MCF 10A (cell line): Measurements from ENCODE around the gene SCLT1. TPM values are rescaled to one million over a fixed set of nuclear protein-coding genes. Genes with fewer than 3 reads are reported as not detected.
"Not testable (repeated sequence)": the region's sequence is repeated elsewhere in the genome, so short reads cannot be mapped to it uniquely, and the experiment has no call there.

Experiments
- BruUV-seq: library from RNA; stranded (reverse); fragments of 400-500 nt; replicated peaks from 2 replicates; lab custom pipeline; 2021; lab: Mats Ljungman, UMichigan
- CTCF ChIA-PET: fragments of 300-600 bp; sonication (Branson Sonifier 250); formaldehyde crosslinking; extraction: SDS; loops from one replicate; lab custom pipeline; 2021; ENCODE audit warnings: antibody characterized with exemption, inconsistent platforms; lab: Yijun Ruan, JAX
- POLR2A ChIA-PET: fragments of 300-600, 350-650 bp; sonication (Branson Sonifier 250); formaldehyde crosslinking; extraction: SDS; loops from one replicate; lab custom pipeline; 2020; ENCODE audit warnings: antibody characterized with exemption, inconsistent platforms; lab: Yijun Ruan, JAX
- DNase-seq: peaks from one replicate; pipeline ENCODE4 v3.0.0-alpha.2; 2018; ENCODE audit not compliant: unreplicated experiment
- H3K27ac Mint-ChIP-seq: one replicate; pipeline ENCODE4 v1.8.0; 2022; ENCODE audit warnings: mild to moderate bottlenecking, low read depth, mixed read lengths; ENCODE audit not compliant: unreplicated experiment
- H3K27me3 Mint-ChIP-seq: one replicate; pipeline ENCODE4 v1.8.0; 2022; ENCODE audit warnings: mixed read lengths; ENCODE audit not compliant: insufficient read depth, unreplicated experiment
- H3K36me3 Mint-ChIP-seq: one replicate; pipeline ENCODE4 v1.8.0; 2022; ENCODE audit warnings: mild to moderate bottlenecking, moderate library complexity, mixed read lengths; ENCODE audit not compliant: insufficient read depth, unreplicated experiment
- H3K4me1 Mint-ChIP-seq: one replicate; pipeline ENCODE4 v1.8.0; 2022; ENCODE audit warnings: mixed read lengths; ENCODE audit not compliant: insufficient read depth, unreplicated experiment
- H3K4me3 Mint-ChIP-seq: one replicate; pipeline ENCODE4 v1.8.0; 2022; ENCODE audit warnings: mild to moderate bottlenecking, moderate library complexity, mixed read lengths; ENCODE audit not compliant: unreplicated experiment
- H3K9me3 Mint-ChIP-seq: one replicate; pipeline ENCODE4 v1.8.0; 2022; ENCODE audit warnings: mixed read lengths; ENCODE audit not compliant: unreplicated experiment
- intact Hi-C: fragments of 100-400 bp; cut with micrococcal nuclease; formaldehyde crosslinking; loops from 2 replicates; pipeline ENCODE4 v1.14.1; 2022
- total RNA-seq: library from RNA; stranded (reverse); gene quantifications from 2 replicates; pipeline ENCODE4 v1.2.3, GENCODE V29; 2022
- TF ChIP-seq, protein P1 (sequence below): fragments of 200-600 bp; IDR thresholded peaks from one replicate; pipeline ENCODE4 v1.8.0; 2022; ENCODE audit warnings: antibody characterized with exemption, mild to moderate bottlenecking; ENCODE audit not compliant: unreplicated experiment

SCLT1 gene
- total RNA-seq, 1 experiment from 2014 or later, result 20.7 TPM

GRCh38 chr4:129136433-129136832 is 43.1 kb upstream of the SCLT1 start:
- no peak for DNase-seq
- no peaks in the 10 kb centered on the region for H3K4me1 Mint-ChIP-seq
- H3K36me3 Mint-ChIP-seq, result no peaks in the 10 kb centered on the region
- ChIA-PET POLR2A (no interaction called here), CTCF (no interaction called here)
- no peaks in the 10 kb centered on the region for H3K9me3 Mint-ChIP-seq
- no peak overlapping the region for H3K27ac Mint-ChIP-seq
- no TSS peak for BruUV-seq
- TF ChIP-seq, protein P1, sequence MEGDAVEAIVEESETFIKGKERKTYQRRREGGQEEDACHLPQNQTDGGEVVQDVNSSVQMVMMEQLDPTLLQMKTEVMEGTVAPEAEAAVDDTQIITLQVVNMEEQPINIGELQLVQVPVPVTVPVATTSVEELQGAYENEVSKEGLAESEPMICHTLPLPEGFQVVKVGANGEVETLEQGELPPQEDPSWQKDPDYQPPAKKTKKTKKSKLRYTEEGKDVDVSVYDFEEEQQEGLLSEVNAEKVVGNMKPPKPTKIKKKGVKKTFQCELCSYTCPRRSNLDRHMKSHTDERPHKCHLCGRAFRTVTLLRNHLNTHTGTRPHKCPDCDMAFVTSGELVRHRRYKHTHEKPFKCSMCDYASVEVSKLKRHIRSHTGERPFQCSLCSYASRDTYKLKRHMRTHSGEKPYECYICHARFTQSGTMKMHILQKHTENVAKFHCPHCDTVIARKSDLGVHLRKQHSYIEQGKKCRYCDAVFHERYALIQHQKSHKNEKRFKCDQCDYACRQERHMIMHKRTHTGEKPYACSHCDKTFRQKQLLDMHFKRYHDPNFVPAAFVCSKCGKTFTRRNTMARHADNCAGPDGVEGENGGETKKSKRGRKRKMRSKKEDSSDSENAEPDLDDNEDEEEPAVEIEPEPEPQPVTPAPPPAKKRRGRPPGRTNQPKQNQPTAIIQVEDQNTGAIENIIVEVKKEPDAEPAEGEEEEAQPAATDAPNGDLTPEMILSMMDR, result no peak
- no peaks in the 10 kb centered on the region for H3K27me3 Mint-ChIP-seq
- no peak overlapping the region for H3K4me3 Mint-ChIP-seq
- intact Hi-C loops, result no loop called here

- H3K27me3 Mint-ChIP-seq, result no peaks in the 10 kb centered on the region
- TF ChIP-seq, protein P1, result no peak
- ChIA-PET CTCF (no interaction called here), POLR2A (no interaction called here)
- no TSS peak for BruUV-seq
- DNase-seq, result no peak
- no peak overlapping the region for H3K27ac Mint-ChIP-seq
- H3K4me1 Mint-ChIP-seq, result no peaks in the 10 kb centered on the region
- no peaks in the 10 kb centered on the region for H3K36me3 Mint-ChIP-seq
- intact Hi-C loops, result no loop called here
- H3K4me3 Mint-ChIP-seq, result no peak overlapping the region
- H3K9me3 Mint-ChIP-seq, result no peaks in the 10 kb centered on the region
Measured at GRCh38 chr4:129131343-129131742, 38.0 kb upstream of the SCLT1 start.

DNA sequence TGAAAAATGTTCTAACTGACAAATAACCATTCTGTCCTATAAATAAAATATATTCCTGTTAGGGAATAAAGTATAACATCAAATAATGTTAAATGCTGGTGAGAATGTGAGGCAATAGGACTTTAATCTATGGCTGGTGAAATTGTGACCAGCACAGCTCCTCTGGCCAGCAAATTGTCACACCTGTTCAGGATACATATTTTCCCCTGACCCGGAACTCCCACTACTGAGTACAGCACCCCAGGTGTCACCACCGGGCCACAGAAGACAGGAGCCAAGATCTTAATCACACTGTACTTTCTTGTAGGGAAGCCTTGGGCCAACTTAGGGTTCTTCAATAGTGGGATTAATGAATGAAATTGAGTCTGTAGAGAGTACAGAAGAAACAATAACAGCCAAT is 35.8 kb upstream of the SCLT1 start:
- peaks cover 9% of the 10 kb centered on the region for H3K9me3 Mint-ChIP-seq
- DNase-seq, result no peak
- no peak overlapping the region for H3K27ac Mint-ChIP-seq
- ChIA-PET CTCF (no interaction called here), POLR2A (no interaction called here)
- H3K27me3 Mint-ChIP-seq, result no peaks in the 10 kb centered on the region
- TF ChIP-seq, protein P1, result no peak
- intact Hi-C loops, result no loop called here
- H3K4me3 Mint-ChIP-seq, result no peak overlapping the region
- no peaks in the 10 kb centered on the region for H3K4me1 Mint-ChIP-seq
- no peaks in the 10 kb centered on the region for H3K36me3 Mint-ChIP-seq
- no TSS peak for BruUV-seq

GRCh38 chr4:129126614-129127013 is 33.3 kb upstream of the SCLT1 start:
- BruUV-seq, H3K36me3 Mint-ChIP-seq, intact Hi-C loops, H3K27me3 Mint-ChIP-seq, H3K4me3 Mint-ChIP-seq, CTCF ChIA-PET, H3K4me1 Mint-ChIP-seq, H3K27ac Mint-ChIP-seq, DNase-seq: not testable (repeated sequence)
- POLR2A ChIA-PET, result interaction anchor here (0.6 kb wide), 1 partner anchor 34 kb away, joined by 3 read pairs; no protein-coding TSS in a partner anchor
- H3K9me3 Mint-ChIP-seq, result peaks cover 18% of the 10 kb centered on the region

DNA sequence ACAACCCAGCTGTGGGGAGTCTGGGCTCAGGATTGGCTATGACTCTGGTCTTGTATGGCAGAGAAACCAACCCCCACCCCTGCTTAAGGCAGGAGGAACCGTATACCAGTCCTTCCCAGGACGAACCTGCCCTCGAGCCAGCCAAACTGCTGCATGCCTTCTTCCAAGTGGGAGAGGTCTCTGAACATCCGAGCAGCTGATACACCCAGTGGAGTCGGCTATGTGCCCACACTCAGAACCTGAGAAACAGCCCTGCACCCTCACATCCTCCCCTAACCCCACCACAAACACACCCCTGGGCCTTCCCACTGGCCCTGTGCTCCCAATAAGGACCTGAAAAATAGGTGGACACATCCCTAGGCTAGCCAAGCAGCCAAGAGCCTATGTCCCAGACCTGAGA is 24.4 kb upstream of the SCLT1 start:
- intact Hi-C loops, result no loop called here
- Mint-ChIP-seq H3K4me3 (no peak overlapping the region), H3K27me3 (no peaks in the 10 kb centered on the region), H3K9me3 (no peaks in the 10 kb centered on the region), H3K4me1 (peaks cover 5% of the 10 kb centered on the region), H3K27ac (no peak overlapping the region), H3K36me3 (no peaks in the 10 kb centered on the region)
- no TSS peak for BruUV-seq
- ChIA-PET CTCF (interaction anchor here (1.0 kb wide), 1 partner anchor 53 kb away, joined by 3 read pairs; no protein-coding TSS in a partner anchor), POLR2A (no interaction called here)
- no peak for DNase-seq
- TF ChIP-seq, protein P1, result no peak
